Kidney epithelial cell (primary cell): ENCODE measurements around the gene FOXO4. TPM values are rescaled to one million over a fixed set of nuclear protein-coding genes. Genes with fewer than 3 reads are reported as not detected.

Experiments
- DNase-seq: peaks from one replicate; pipeline ENCODE4 v3.0.0-alpha.2; 2010; ENCODE audit warnings: low read depth
- H3K27me3 ChIP-seq: 2 replicates; pipeline ENCODE4 v1.6.0; 2011; ENCODE audit warnings: low read length; ENCODE audit not compliant: control insufficient read depth, insufficient read depth
- H3K36me3 ChIP-seq: 2 replicates; pipeline ENCODE4 v1.5.1; 2011; ENCODE audit warnings: low read length; ENCODE audit not compliant: control insufficient read depth, insufficient read depth
- H3K4me3 ChIP-seq: 2 replicates; pipeline ENCODE4 v1.5.1; 2011; ENCODE audit warnings: low read depth, mild to moderate bottlenecking, control low read depth, low read length
- total RNA-seq: library from RNA; depleted of rRNA; stranded (reverse); fragments of >200 nt; gene quantifications from 2 replicates; pipeline ENCODE4 v1.2.3, GENCODE V29; 2015
- TF ChIP-seq, protein P1 (sequence below): IDR thresholded peaks from 2 replicates; pipeline ENCODE4 v1.5.1; 2011; ENCODE audit warnings: mild to moderate bottlenecking, moderate library complexity, low read length, control low read depth, inconsistent platforms; ENCODE audit not compliant: insufficient read depth, poor library complexity, severe bottlenecking

FOXO4 gene
- total RNA-seq, 1 donor from 2014 or later, result 4.5 TPM

DNA sequence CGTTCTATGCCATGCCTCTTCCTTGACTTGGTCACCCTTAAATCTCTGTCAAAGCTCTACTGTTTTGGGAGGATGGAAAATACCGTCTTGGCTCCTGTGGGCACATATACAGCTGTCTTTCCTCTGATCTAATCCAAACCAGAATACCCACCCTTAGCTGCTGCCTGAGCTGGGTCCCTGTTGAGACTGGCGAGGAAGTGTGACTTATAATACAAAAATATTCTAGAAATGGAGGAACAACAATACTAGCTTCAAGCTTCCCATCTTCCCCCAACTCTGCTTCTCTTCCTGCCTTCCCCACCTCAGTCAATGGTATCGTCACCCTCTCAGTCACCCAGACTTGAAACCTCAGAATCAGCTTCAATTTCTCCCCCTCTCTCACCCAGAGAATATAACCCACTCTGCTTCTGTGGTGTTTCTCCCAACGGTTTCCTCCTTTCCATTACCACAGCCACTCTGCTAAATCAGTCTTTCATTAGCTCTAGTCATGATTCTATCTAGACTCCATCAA, 16.3 kb downstream of the FOXO4 start:
- H3K36me3 ChIP-seq, result no peaks in the 10 kb centered on the region
- H3K4me3 ChIP-seq, result no peak overlapping the region
- H3K27me3 ChIP-seq, result no peaks in the 10 kb centered on the region
- TF ChIP-seq, protein P1, sequence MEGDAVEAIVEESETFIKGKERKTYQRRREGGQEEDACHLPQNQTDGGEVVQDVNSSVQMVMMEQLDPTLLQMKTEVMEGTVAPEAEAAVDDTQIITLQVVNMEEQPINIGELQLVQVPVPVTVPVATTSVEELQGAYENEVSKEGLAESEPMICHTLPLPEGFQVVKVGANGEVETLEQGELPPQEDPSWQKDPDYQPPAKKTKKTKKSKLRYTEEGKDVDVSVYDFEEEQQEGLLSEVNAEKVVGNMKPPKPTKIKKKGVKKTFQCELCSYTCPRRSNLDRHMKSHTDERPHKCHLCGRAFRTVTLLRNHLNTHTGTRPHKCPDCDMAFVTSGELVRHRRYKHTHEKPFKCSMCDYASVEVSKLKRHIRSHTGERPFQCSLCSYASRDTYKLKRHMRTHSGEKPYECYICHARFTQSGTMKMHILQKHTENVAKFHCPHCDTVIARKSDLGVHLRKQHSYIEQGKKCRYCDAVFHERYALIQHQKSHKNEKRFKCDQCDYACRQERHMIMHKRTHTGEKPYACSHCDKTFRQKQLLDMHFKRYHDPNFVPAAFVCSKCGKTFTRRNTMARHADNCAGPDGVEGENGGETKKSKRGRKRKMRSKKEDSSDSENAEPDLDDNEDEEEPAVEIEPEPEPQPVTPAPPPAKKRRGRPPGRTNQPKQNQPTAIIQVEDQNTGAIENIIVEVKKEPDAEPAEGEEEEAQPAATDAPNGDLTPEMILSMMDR, result no peak
- DNase-seq, result no peak

DNA sequence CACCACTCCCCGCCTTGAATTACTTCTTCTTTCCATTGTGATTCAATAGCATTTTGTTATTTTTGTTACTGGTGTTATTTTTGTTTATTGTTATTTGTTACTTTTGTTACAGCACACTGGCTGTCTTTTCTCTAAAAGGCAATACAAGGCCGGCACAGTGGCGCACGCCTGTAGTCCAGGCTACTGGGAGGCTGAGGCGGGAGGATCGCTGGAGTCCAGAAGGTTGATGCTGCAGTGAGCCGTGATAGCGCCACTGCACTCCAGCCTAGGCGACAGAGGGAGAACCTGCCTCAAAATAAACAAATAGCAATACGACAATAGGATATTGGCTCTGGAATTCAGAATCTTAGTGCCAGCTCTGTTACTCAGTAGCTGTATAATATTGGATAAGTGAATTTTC, 21.7 kb downstream of the FOXO4 start:
- H3K27me3 ChIP-seq, result no peaks in the 10 kb centered on the region
- no peak overlapping the region for H3K4me3 ChIP-seq
- TF ChIP-seq, protein P1, result no peak
- no peak for DNase-seq
- H3K36me3 ChIP-seq, result no peaks in the 10 kb centered on the region

DNA sequence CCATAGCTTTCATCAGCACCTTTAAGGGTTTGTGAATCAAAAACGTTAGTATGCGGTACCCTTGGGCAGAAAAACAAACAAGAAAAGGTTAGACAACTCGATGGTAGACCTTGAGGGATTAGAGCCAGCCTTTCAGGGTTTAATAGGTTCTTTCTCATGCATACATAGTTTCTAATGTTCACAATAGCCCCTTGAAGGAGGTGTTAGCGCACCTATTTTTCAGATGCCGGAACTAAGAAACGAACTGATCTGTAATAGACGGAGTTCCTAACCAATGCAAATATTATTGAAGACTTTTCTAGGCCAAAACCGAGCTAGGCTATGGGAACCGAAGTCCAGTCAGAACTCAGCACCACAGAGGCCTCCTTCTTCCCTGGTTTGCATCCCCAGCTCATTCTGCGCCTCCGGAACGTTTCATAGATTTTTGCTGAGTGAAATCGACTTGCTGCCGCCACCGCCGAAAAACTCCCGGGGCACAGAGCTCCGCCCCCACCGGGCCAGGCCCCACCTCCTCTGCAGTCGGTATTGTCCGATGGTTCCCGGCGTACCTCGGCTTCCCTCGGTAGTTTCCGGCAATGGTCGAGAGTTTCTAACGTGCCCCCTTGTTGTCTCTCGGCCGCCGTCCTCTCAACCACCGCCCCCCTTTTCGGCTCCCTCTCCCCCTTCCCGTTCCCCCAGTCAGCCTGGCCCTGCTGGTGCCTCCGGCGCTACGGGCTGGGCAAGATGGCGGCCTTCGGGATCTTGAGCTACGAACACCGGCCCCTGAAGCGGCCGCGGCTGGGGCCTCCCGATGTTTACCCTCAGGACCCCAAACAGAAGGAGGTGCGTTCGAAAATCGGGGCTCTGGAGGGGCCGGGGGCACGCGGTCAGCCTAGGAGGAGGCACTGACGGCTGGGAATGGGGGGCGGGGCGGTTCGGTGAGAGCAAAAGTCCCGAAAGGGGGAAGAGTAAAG, 22.7 kb downstream of the FOXO4 start, which contains the start of gene MED12:
Gene MED12, plus strand, starts transcription at position 565 of the 953 bp plus-strand sequence. Its CDS starts 159 bp downstream, at position 724.
- Histone ChIP-seq H3K27me3 (no peaks in the 10 kb centered on the region), H3K4me3 (peak within 1 kb of the TSS; percentile 62), H3K36me3 (no peaks in the 10 kb centered on the region)
- TF ChIP-seq, protein P1, result no peak
- DNase-seq, result no peak

DNA sequence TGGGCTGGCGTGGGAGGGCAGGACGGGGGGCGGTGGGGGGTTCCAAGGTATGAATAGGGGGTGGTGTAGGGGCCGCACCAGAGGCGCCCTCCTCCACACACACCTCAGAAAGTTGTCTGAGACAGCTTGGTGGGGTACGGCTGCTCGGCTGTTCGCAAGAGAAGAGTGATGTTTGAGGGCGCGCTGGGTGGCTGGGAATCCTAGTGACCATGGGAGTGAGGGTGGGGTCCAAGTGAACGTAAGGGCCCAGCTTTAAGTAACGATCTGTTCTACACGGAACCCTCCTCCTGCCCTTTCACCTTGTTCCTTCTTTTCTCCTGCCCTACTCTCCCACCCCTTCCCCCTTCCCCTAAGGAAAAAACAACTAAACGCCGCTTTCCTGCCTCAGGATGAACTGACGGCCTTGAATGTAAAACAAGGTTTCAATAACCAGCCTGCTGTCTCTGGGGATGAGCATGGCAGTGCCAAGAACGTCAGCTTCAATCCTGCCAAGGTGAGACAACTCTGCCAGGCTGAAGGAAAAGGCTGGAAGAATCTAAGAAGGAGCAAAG, 23.4 kb downstream of the FOXO4 start:
- peak overlapping the region; percentile 62 for H3K4me3 ChIP-seq
- no peaks in the 10 kb centered on the region for H3K36me3 ChIP-seq
- TF ChIP-seq, protein P1, result no peak
- no peak for DNase-seq
- H3K27me3 ChIP-seq, result no peaks in the 10 kb centered on the region

DNA sequence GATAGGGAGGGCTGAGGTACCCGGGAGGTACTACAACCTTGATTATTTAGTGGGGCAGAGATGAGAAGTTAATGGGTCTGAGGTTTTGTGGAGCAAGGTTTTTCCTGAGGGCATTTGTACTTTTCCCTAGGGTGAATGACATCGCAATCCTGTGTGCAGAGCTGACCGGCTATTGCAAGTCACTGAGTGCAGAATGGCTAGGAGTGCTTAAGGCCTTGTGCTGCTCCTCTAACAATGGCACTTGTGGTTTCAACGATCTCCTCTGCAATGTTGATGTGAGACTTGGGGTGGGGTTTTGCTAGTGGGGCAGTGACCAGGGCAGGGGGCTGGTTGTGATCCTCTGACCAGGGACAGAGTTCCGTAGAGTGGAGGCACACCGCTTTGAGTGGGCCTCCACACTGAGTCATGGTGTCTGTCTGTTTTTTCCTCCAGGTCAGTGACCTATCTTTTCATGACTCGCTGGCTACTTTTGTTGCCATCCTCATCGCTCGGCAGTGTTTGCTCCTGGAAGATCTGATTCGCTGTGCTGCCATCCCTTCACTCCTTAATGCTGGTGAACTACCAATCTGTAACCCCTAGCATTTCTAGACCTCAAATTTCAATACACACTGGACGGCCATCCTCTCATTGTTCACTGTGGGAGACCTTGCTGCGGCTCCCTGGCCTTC, 32.6 kb downstream of the FOXO4 start:
- Histone ChIP-seq H3K27me3 (no peaks in the 10 kb centered on the region), H3K4me3 (no peak overlapping the region), H3K36me3 (no peaks in the 10 kb centered on the region)
- peak; percentile 5 for DNase-seq
- TF ChIP-seq, protein P1, result no peak
